ENCODE results near the gene HS3ST1.

- no peak for TF ChIP-seq POLR2A (IDR thresholded peaks at IDR 0.05; ENCODE audit: low read length)
- no peak for TF ChIP-seq GATA1 (IDR thresholded peaks at IDR 0.05; ENCODE audit: low read depth, low read length)
Observed at GRCh38 chr4:11455201-11455835, 26.6 kb upstream of the HS3ST1 start.
